Stimulated activated CD4-positive, alpha-beta T cell treated with anti-CD3 and anti-CD28 coated beads, Interleukin-4, amount 100 ng/mL, for 48 hours (primary cell): ENCODE data around the gene HPN.
"Not testable (repeated sequence)": the region's sequence is repeated elsewhere in the genome, so short reads cannot be mapped to it uniquely, and the experiment has no call there.

Source experiments
- DNase-seq, 2 donors: peaks; one replicate each; pipeline ENCODE4 v3.0.0-alpha.2; 2020; ENCODE audit warnings: low read depth in 2 of 2

Gene HPN

GRCh38 chr19:35042954-35043604 is 1.6 kb downstream of the HPN start:
- no peak for DNase-seq

GRCh38 chr19:35043906-35044305 is 2.4 kb downstream of the HPN start:
- DNase-seq = no peak

GRCh38 chr19:35044317-35045117 is 3.0 kb downstream of the HPN start:
- peak; percentile 47 to 73 for DNase-seq

GRCh38 chr19:35045667-35046300 is 4.3 kb downstream of the HPN start:
- DNase-seq = no peak

GRCh38 chr19:35046461-35046860 is 4.9 kb downstream of the HPN start:
- no peak for DNase-seq

GRCh38 chr19:35048911-35049411 is 7.4 kb downstream of the HPN start:
- DNase-seq = no peak

GRCh38 chr19:35049456-35049855 is 7.9 kb downstream of the HPN start:
- no peak for DNase-seq

GRCh38 chr19:35050662-35051061 is 9.1 kb downstream of the HPN start:
- not testable (repeated sequence) for DNase-seq

GRCh38 chr19:35051268-35051667 is 9.7 kb downstream of the HPN start:
- not testable (repeated sequence) for DNase-seq

- no peak for DNase-seq
Measured at GRCh38 chr19:35051796-35052195, 10.3 kb downstream of the HPN start.

GRCh38 chr19:35052599-35053190 is 11.2 kb downstream of the HPN start:
- no peak for DNase-seq

GRCh38 chr19:35053667-35054293 is 12.3 kb downstream of the HPN start:
- DNase-seq = no peak

GRCh38 chr19:35054626-35055025 is 13.1 kb downstream of the HPN start:
- no peak for DNase-seq

GRCh38 chr19:35055715-35056179 is 14.2 kb downstream of the HPN start:
- no peak for DNase-seq

GRCh38 chr19:35056513-35057063 is 15.1 kb downstream of the HPN start:
- DNase-seq = no peak

GRCh38 chr19:35058370-35058769 is 16.8 kb downstream of the HPN start:
- no peak for DNase-seq

- no peak for DNase-seq
Measured at GRCh38 chr19:35059006-35059798, 17.7 kb downstream of the HPN start.

GRCh38 chr19:35059799-35060091 is 18.2 kb downstream of the HPN start:
- DNase-seq = no peak

GRCh38 chr19:35060160-35060855 is 18.8 kb downstream of the HPN start:
- no peak for DNase-seq
